HL-60/S4 treated with phorbol 12-myristate 13-acetate at 8.2 ng/mL for 4 days and 3 days (cell line): ENCODE data around the gene USP25.

Experiments
- in situ Hi-C: fragments of 300-500 bp; cut with MboI; formaldehyde crosslinking; loops from 2 replicates; pipeline ENCODE4 v1.15.0; 2022; ENCODE audit warnings: low sequenced_read_pairs

The USP25 gene, protein sequence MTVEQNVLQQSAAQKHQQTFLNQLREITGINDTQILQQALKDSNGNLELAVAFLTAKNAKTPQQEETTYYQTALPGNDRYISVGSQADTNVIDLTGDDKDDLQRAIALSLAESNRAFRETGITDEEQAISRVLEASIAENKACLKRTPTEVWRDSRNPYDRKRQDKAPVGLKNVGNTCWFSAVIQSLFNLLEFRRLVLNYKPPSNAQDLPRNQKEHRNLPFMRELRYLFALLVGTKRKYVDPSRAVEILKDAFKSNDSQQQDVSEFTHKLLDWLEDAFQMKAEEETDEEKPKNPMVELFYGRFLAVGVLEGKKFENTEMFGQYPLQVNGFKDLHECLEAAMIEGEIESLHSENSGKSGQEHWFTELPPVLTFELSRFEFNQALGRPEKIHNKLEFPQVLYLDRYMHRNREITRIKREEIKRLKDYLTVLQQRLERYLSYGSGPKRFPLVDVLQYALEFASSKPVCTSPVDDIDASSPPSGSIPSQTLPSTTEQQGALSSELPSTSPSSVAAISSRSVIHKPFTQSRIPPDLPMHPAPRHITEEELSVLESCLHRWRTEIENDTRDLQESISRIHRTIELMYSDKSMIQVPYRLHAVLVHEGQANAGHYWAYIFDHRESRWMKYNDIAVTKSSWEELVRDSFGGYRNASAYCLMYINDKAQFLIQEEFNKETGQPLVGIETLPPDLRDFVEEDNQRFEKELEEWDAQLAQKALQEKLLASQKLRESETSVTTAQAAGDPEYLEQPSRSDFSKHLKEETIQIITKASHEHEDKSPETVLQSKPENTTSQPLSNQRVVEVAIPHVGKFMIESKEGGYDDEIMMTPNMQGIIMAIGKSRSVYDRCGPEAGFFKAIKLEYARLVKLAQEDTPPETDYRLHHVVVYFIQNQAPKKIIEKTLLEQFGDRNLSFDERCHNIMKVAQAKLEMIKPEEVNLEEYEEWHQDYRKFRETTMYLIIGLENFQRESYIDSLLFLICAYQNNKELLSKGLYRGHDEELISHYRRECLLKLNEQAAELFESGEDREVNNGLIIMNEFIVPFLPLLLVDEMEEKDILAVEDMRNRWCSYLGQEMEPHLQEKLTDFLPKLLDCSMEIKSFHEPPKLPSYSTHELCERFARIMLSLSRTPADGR

DNA sequence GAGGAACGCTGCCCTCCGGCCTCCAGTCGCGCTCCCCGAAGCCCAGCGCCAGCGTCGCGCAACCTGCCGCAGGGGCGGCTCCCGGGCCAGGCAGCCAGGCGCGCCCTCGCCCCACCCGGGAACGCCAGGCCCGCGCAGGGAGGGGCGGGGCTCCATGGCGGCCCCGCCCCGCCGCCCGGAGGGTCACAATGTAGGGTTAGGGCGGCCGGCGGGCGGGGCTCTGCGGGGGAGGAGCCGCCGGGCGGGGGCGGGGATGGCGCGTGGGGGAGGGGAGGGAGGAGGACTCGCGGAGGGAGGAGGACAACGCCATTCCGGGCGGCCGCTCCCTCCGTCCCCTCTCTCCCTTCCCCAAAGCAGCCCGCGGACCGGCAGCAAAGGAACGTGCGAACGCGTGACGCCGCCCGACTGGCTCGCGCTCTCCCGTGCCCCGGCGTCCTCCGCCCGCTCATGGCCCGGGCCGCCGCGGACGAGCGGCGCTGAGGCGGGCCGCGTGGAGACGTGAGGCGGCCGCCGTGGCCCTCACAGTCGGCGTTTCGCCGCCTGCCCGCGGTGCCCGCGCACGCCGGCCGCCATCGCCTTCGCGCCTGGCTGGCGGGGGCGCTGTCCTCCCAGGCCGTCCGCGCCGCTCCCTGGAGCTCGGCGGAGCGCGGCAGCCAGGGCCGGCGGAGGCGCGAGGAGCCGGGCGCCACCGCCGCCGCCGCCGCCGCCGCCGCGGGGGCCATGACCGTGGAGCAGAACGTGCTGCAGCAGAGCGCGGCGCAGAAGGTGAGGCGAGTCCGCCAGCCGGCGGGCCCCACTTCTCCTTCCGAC lies at the start of gene USP25:
USP25 (plus strand) TSS at position 309 of the 810 bp plus-strand sequence; CDS start at position 721, 412 bp downstream.
- in situ Hi-C loops: no loop called here

GRCh38 chr21:15682186-15682895 lies 47.4 kb upstream of the USP25 start:
- in situ Hi-C loops: no loop called here

- in situ Hi-C loops: no loop called here
Observed at GRCh38 chr21:15682977-15683376, 46.8 kb upstream of the USP25 start.

DNA sequence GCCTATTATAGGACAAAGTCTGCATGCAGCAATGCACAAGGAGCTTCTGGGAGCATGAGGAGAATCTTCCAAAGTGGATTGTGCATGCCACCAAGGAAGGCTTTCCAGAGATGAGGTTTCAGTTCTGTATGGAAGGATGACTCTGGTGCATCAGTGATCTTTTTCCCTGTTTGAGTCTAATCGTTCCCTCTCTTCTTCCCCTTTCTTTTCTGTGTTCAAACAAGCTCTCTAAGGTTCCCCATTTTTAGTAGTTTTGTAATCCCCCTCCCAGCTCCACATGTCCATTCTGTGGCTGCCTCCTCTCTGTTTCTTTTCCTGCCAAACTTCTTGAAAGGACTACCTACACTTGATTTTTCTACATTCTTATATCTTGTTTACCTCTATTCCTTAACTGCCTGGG lies 43.3 kb upstream of the USP25 start:
- in situ Hi-C loops: no loop called here

- in situ Hi-C loops: no loop called here
Observed at GRCh38 chr21:15687208-15687607, 42.6 kb upstream of the USP25 start.

DNA sequence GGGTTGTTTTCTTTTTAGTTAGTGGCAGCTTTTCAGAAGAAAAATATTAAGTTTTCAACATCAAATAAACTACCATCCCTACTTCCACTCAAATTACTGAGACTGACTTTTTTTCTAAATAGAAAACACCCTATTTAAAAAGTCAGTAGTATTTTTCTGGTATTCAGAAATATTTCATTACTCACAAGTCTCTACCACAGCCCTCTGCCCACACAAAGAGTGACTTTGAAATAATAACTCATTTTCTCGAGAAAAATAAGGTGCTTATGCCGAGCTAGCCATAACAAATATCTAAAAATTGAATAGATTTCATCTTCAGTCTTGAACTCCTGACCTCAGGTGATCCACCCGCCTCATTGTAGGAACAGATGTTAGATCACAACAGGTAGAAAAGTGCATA lies 41.8 kb upstream of the USP25 start:
- in situ Hi-C loops: no loop called here

GRCh38 chr21:15688809-15689208 lies 41.0 kb upstream of the USP25 start:
- in situ Hi-C loops: no loop called here

DNA sequence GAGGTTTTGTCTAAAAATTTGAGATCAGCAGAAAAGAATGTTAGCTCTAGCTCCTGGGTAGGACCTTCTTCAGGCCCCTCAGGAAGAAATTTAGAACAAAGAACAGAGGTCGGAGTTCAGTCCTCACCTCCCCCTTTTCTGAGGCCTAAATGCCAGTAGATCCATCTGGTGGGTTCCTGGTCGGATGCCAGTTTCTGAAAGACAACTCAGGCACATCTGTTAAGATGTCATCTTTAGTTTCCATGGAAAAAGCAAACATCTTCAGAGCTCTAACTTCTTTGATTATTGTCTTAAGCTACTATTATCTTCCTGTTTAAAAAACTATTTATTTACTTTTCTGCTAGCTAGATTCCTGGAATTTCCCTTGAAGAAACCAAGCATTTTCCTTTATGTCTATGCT lies 37.1 kb upstream of the USP25 start:
- in situ Hi-C loops: no loop called here

DNA sequence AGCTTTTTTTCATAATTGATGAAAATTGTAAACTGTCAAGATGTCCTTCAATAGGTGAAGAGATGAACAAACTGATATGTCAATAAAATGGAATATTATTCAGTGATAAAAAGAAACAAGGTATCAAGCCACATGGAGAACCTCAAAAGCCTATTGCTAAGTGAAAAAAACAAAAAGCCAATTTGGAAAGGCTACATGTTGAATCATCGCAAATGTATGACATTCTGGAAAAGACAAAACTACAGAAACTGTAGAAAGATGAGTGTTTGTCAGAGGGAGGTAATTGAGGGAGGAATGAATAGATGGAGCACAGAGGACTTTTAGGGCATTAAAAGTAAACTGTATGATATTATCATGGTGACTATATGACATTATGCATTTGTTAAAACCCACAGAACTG lies 34.5 kb upstream of the USP25 start:
- in situ Hi-C loops: no loop called here

DNA sequence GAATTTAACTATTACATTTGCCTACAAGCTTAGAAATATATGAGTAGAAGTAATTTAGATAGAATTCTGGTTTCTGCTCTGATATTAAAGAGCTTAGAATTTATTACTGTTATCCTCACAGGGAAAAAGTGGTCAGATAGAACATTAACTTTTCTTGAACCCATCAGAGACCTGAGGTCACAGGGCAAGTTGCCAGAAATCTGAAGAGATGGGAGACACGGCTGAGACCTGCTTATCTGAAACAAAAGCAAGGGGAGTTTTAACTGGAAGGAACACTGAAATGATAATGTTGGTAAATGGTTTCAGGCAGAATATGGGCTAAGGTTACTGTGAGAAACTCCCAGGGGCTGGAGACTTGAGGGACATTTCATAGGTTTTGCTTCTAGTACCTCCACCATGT lies 28.0 kb upstream of the USP25 start:
- in situ Hi-C loops: no loop called here

GRCh38 chr21:15703932-15704331 lies 25.9 kb upstream of the USP25 start:
- in situ Hi-C loops: no loop called here

DNA sequence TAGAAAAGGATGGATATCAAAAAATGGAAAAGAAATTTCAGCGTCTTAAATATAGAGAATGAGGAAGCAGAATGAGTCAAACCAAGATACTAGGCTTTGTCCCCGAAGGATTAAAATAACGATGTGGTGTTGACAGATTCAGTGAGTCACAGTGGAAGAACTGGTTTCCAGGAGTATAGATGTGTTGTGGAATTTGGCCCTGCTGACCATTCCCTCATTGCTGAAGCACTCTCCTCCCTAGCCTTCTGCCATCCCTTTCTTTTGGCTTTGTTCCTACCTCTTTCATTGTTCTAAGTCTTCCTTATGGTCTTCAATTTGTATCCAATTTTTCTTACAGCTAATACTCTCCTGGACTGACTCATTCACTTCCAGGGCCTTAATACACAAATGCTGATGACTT lies 23.1 kb upstream of the USP25 start:
- in situ Hi-C loops: no loop called here

GRCh38 chr21:15713412-15713811 lies 16.4 kb upstream of the USP25 start:
- in situ Hi-C loops: no loop called here

DNA sequence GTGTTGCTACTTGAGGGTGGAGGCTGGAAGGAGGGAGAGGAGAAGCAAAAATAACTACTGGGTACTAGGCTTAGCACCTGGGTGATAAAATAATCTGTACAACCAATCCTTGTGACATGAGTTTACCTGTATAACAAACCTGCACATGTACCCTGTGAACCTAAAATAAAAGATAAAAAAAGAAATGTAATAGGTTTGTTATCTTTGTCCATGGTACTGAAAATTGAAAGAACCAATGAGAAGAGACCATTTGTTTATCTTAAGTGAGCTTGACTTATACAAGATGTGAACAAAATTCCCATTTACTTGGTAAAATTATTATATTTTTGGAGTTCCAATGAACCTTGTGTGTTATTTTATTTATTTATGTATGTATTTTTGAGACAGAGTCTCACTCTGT lies 11.1 kb upstream of the USP25 start:
- in situ Hi-C loops: no loop called here

GRCh38 chr21:15719976-15720375 lies 9.8 kb upstream of the USP25 start:
- in situ Hi-C loops: no loop called here

DNA sequence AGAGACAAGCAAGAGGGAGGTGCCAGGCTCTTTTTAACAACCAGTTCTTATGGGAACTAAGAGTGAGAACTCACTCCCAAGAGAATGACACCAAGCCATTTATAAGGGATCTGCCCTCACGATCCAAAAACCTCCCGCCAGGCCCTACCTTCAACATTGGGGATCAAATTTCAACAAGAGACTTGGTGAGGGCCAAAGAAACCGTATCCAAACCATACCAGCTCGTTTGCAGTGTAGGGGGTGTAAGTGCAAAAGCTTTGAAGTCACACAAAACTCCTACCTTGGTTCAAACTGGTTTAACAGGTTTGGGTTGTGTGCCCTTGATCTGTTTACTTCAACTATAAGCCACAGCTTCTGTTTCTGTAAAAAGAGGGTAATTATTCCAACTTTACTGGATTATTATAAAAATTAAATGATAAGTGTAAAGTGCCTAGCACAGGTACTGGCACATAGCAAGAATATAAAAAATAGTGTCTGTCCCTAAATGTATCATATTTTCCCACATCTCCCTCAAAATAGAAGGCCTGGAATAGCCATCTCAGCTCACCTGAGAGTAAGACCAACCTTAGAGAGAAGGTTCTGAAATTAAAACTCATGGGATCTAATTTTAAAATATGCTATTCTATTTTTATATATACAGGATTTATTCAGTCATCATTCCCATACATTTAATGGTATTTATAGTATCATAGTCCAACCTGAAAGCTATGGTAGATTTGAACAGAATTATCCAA lies 7.0 kb upstream of the USP25 start:
- in situ Hi-C loops: no loop called here

DNA sequence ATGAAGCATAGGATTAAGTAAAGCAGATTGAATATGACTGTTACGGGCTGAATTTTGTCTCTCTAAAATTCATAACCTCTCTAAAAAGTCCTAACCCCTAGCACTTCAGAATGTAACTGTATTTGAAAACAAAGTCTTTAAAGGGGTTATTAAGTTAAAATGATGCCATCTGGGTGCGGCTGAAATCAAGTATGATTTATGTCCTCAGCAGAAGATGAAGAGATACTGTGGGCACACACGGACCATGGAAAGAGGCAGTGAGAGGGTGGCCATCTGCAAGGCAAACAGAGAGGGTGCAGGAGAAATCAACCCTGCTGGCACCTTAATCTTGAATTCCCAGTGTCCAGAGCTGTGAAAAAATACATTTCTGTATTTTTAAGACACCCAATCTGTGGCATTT lies 3.8 kb upstream of the USP25 start:
- in situ Hi-C loops: no loop called here

DNA sequence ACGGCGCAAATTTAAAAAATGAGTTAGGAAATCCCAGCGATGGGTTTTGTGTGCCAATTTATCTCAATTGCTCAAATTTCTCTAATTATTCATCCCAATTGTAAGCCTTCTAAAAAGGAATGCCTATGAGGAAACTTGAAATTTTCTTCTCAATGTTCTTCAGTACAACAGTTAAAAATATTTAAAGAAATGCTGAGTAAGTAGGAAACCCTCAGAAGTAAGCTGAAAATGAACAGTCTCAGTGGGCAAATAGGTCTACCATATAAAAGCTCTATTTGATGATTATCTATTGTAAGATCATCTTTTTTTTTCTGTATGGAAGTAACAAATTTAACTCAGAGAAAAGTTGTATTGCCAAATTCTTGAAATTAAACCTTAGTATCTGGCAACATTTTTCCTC lies 1.7 kb upstream of the USP25 start:
- in situ Hi-C loops: no loop called here

GRCh38 chr21:15729346-15729673 lies 472 bp upstream of the USP25 start:
- in situ Hi-C loops: no loop called here
